Kidney capillary endothelial cell (primary cell): Measurements from ENCODE around the gene TMEM247.
A peak's percentile ranks its signal among the peaks of the same experiment; 100 is the strongest.

Experiments
- DNase-seq: peaks from one replicate; pipeline ENCODE4 v3.0.0-alpha.2; 2018; ENCODE audit warnings: low spot score

The TMEM247 gene

DNA sequence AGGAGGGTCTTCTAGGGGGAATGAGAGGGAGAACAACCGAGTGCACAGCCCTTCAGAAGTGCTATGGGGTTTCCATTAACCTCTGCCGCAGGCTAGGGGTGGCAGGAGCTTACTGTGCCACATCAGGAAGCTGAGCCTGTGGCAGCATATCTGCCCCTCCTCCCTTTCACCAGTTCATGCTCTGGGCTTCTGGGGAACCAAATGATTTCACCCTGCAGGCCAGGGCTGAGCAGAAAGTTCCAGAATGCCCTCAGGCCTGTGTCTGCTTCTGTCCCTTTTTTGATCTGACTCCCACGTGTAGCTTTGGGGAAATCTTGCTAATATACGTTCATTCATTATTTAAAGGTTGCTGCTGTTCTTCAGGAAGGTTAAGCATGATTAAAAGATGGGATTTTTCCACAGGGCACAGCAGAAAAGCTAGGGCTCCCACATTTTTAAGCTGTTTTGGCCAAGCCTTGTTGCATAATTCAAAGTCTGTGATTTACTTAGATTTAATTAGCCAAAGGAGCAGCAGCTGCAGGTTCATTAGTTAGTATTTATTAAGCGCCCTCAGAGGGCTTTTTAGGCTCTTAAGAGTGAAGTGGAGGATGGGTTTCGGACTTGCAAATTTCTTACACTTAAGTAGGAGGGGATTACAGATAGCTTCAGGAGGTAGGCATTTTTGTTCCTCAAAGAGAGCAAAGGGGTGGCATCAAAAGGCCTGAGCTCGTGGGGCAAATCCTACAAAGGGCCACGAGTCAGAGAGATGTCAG lies 10.2 kb downstream of the TMEM247 start:
- no peak for DNase-seq

GRCh38 chr2:46490521-46491141 lies 11.3 kb downstream of the TMEM247 start:
- DNase-seq, result peak; percentile 44

DNA sequence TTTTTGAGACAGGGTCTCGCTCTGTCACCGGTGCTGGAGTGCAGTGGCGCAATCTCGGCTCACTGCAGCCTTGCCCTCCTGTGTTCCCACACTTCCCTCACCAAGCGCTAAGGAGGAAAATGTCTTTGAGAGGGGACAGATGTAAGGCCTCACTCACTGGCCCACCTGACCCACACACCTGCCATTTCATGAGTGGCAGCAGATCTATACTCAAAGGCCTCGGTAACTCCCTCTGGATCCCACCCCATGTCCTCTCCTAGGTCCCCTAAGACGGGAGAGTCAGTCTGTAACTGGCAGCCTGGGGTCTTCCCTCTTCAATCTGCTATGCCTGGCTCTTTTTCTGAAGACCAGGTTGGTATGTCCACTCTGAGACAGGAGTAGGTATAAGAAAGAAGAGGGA lies 12.9 kb downstream of the TMEM247 start:
- no peak for DNase-seq

DNA sequence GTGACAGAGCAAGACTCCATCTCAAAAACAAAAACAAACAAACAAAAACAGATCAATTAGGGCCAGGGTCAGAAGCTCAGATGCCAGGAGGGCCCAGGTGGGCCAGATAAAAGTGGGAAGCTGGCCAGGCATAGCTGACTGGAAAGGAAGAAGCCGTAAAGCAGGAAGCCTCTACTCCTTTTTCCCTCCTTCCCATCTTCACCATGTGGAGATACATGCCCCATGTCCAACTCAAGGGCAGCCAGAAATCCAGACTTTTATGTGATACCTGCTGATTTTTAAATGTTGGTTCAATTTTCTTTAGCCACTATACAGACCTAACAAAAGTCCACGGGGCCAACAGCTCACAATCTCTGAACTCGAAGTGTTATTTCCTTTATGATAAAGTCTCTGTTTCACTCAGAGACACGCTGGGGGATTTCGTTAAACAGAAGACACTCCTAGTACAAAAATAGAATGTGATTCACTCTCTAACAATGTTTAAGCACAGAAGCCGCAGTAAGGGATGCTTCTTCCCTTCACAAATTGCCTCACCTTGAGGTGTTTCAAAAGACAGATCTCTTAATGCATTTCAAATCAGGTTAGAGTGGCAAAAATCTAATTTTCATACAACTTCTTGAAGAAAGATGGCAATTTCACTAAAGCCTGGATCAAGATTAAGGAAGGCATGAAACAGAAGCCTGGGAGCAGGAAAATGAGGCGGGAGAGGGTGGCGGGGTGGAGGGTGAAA lies 14.0 kb downstream of the TMEM247 start:
- DNase-seq, result peak; percentile 43

DNA sequence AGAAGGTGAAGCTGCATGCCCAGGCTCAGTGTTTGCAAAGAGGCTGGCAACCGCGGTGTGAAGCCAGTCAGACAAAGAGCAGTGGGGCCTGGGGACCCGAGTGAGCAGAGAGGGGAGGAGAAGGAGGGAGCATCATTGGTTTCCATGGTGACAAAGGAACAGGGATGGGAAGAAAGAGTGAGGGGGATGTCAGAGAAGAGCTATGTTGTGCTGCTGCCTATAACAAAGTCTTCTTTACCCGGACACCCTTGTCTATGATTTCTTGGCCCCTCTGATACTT lies 14.5 kb downstream of the TMEM247 start:
- no peak for DNase-seq

DNA sequence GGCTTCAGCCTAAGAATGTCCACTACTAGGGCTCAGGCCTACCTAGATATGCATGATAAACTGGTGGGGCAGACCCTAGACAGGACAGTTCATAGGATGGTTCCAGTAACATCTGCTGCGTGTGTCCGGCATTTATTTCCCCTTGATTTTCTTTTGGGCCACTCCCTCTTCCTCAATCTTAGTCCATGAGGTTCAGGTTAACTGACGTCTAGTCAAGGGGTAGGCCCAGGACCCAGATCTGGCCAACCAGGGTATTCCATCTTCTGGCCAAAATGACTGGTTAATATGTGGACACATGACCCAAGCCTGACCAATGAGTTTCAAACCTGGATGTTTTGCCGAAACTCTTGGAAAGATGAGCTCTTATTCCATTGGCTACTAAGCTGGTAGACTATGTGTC lies 15.2 kb downstream of the TMEM247 start:
- DNase-seq, result no peak

GRCh38 chr2:46495231-46496030 lies 16.1 kb downstream of the TMEM247 start:
- DNase-seq, result no peak

GRCh38 chr2:46497766-46498165 lies 18.4 kb downstream of the TMEM247 start:
- no peak for DNase-seq

- DNase-seq, result no peak
Observed at GRCh38 chr2:46498681-46499080, 19.3 kb downstream of the TMEM247 start.

- no peak for DNase-seq
Observed at GRCh38 chr2:46499392-46499785, 20.0 kb downstream of the TMEM247 start.

GRCh38 chr2:46500801-46501200 lies 21.4 kb downstream of the TMEM247 start:
- DNase-seq, result no peak

DNA sequence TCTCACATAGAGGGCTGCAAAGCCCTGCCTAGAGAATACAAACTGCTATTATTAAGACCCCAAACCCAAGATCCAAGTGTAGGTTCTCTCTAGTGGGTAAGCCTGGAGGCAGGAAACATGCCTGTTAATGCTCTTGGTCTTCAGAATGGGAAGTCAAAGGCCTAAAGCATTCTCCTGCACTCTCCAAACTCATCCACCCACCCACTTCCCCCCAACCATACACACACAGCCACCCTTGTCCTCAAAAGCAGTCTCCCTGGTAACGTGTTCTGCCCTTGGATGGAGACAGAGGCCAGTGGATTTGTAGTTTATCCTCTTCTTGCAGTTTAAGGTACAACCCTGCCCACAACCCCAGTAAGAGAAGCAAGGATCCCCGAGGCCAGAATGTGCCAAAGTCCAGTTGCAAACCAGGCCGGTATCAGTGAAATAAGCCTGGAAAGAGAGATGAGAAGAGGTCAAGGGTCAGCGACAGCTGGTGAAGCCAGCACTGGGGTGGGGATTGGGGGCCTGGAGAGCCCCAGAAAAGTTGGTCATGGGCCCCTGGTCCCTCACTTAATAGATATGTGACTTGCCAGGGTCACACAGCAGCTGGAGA lies 23.0 kb downstream of the TMEM247 start:
- no peak for DNase-seq

GRCh38 chr2:46503686-46504085 lies 24.3 kb downstream of the TMEM247 start:
- no peak for DNase-seq

- DNase-seq, result no peak
Observed at GRCh38 chr2:46504221-46504620, 24.9 kb downstream of the TMEM247 start.

DNA sequence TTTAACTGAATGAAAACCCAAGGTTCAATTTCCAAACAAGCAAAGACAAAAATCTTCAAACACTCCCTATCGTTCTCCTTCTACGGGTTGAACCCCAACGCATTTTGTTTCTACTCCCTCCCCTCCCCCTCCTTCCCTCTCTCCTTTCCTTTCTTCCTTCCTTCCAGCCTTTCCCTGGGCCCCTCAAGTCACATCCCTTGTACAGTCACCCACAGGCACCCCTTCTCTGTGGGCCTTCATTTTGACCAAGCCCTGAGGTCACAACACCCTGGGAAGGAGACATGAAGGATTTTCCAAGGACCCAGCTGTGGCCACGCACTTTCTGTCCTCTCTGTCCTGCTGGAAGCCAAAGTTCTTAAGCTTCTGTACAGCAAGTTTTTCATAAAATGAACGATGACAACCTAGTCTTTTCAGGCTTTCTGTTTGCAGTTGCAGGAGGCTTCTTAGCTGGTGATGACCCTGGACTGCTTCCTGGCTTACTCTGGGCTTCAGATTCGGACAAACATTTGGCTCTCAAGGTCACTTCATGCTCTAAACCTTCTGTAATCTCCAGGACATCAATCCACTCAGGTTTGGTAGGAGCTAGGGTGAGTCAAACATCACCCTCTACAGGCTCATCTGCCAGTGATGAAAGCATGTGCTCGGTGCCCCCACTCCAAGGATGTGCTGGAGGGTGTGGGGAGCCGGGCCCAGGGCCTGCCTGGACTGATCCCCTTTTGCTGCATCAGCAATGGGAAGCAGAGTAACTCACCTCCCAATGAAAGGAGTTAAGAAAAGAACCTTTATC lies 25.5 kb downstream of the TMEM247 start:
- DNase-seq, result no peak

- no peak for DNase-seq
Observed at GRCh38 chr2:46505472-46505783, 26.1 kb downstream of the TMEM247 start.

GRCh38 chr2:46506131-46506706 lies 26.9 kb downstream of the TMEM247 start:
- no peak for DNase-seq

- DNase-seq, result no peak
Observed at GRCh38 chr2:46508312-46508711, 28.9 kb downstream of the TMEM247 start.

GRCh38 chr2:46508759-46509158 lies 29.4 kb downstream of the TMEM247 start:
- no peak for DNase-seq

DNA sequence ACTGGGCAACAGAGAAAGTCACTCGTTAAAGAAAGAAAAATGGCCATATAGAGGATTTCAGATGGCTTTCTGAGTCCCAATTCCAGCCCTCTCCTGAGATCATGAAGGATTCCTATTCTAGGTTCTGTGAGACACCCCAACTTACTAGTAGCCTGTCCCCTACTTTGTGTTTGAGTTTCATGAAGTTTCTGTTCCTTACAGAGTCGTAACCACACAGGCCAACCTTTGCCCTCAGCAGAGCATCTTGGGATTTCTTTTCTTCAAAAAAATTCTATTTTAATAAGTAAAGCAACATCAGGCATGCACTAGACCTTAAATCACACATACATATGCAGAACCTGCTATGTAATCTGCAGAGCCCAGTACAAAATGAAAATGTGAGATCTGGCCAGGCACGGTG lies 30.4 kb downstream of the TMEM247 start:
- no peak for DNase-seq

- DNase-seq, result no peak
Observed at GRCh38 chr2:46510598-46511177, 31.3 kb downstream of the TMEM247 start.
